Stimulated activated naive CD4-positive, alpha-beta T cell treated with Interleukin-2 at 50 U/mL for 16 hours (primary cell): Measurements from ENCODE around the gene TEPSIN.

Source experiments
- DNase-seq: peaks from one replicate; lab custom pipeline; 2025; lab: John Stamatoyannopoulos, UW

TEPSIN gene

DNA sequence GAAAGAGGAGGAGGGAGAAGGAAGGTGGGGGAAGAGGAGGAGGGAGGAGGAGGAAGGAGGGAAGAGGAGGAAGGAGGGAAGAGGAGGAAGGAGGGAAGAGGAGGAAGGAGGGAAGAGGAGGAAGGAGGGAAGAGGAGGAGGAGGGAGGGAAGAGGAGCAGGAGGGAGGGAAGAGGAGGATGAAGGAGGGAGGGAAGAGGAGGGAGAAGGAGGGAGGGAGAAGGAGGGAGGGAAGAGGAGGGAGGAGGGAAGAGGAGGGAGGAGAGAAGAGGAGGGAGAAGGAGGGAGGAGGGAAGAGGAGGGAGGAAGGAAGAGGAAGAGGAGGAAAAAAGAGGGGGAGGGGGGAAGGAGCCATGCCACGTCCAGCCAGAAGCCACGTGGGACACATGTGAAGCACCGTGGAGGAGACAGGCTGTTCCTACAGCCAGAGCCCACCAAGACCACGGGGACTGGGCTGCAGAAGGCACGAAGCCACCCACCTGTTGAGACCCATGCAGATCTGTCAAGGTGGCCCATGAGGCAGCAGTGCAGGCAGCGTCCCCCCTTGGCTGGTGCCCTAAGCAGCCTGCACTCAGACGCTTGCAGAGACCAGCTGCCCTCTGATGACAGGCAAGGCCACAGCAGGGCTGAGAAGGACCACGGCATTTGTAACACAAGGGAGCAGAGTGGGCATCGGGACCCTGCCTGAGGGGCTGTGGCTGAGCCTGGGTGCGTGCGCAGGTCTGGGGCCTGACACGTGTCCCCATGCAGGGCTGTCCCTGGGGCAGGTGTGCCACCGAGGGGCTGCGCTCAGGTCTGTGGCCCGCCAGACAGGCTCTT is 10.6 kb upstream of the TEPSIN start:
- no peak for DNase-seq

DNA sequence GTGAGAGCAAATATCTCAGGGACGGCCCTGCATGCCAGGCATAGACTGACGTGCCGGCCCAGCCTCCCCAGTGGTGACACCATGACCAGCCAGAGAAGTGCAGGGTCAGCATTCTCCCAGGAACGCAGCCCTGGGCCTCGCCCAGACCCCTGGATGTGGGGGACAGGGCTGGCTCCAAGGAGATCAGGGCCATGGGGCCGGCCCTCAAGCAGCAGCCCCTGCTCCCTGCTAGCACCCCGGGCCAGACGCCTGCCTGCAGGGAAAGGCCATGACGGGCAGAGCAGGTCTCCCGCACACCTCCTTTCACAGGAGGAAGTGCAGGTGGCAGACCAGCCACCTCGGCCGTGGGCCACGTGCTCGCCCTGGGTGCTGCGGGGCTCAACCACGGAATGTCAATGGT is 9.8 kb upstream of the TEPSIN start:
- no peak for DNase-seq

DNA sequence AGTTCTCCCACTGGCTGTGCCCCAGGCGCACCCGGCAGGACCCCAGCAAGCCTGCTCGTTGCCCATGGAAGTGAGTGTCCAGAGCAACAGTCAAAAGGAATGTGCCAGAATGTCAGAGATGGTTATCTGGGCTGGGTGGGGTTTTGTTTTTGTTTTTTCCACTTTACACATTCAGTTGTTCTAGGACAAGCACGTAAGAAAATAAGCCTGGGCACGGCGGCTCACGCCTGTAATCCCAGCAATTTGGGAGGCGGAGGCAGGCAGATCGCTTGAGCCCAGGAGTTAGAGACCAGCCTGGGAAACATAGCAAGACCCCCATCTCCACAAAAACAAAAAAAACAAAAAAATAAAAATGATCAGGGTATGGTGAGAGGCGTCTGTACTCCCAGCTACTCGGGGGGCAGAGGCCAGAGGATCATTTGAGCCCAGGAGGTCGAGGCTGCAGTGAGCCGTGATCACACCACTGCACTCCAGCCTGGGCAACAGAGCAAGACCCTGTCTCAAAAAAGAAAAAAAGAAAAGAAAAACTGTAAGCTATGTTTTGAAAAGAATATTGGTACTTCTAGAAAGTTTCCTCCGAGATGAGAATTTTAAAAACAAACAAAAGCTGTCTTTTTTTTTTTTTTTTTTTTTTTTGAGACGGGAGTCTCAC is 8.6 kb upstream of the TEPSIN start:
- DNase-seq = no peak

GRCh38 chr17:81246679-81247338 is 8.0 kb upstream of the TEPSIN start:
- no peak for DNase-seq

- DNase-seq = no peak
Observed at GRCh38 chr17:81246343-81246670, 7.5 kb upstream of the TEPSIN start.

DNA sequence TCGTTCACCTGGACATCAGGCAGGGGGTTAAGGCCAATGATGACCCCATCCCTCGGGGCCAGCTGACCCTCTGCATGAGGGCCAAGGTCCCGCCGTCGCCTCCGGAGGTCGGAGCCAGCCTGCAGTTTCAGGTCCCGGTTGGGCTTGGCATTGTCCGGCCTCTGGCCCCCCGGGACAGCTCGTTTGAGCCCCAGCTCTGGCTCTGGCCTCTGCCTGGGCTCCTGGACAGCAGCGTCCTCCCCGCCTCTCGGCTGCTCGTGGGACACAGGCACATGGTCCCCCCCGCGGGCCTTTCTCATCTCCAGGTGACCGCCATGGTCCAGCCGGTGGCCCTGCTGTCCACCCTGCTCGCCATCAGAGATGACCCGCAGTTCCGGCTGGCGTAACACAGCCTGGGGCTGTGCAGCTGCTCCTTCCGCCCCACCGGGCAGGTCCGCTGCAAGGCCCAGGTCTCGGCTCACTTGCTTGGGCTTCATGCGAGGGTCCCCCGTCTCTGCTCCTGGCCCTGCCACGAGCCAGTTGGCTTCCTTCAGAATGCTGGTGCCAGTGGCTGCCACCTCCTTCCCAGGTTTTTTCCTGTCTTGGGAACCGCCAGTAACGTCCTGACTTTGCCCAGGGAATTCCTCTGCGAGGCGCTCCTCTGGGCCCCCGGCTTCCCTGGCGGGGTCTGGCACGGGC is 6.9 kb upstream of the TEPSIN start:
- DNase-seq = no peak

- no peak for DNase-seq
Observed at GRCh38 chr17:81245024-81245664, 6.3 kb upstream of the TEPSIN start.

DNA sequence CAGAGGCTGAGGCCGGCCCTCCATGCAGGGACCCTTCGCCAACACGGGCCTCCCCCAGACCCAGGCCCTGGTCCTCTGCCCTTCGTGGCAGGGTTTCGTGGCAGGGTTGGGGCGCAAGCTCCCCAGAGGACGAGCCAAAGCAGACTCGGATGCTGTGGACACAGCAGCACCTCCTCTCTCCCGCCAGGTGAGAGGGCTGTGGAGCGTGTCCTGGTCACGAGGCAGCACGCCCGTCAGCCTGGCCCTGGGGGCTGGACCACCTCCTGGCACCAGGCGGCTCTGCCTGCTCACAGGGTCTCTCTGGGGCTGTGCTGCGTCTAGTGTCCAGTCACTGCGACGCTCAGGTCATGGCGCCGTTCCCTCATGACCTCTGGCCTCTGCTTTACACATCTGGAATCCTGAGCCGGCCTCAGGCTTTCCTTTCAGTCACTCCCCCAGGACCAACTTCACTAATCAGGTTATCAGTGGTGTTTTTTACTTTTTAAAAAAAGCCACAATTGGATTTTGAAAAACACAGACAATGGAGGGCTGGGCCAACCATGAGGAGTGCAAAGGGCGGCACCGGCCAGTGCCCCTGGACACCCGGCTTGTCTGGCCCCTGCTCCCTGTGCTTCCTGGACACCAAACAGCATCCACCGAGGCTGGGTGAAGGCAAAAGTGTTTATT is 5.6 kb upstream of the TEPSIN start:
- DNase-seq = no peak

DNA sequence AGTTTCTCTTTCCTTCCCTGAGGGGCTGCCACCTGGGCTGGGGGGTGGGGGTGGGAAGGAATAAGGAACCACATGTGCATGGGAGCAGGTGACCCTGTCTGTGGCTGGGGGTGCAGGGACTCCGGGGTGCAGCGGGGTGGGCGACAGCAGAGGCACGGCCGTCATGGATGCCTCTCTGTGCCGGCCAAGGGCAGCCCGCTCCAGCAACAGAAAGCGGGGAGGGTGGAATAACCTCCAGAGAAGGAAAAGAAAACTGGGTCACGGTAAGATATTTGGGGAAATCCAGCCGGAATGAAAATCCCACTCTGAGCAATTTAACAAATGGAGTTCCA is 4.4 kb upstream of the TEPSIN start:
- DNase-seq = no peak

DNA sequence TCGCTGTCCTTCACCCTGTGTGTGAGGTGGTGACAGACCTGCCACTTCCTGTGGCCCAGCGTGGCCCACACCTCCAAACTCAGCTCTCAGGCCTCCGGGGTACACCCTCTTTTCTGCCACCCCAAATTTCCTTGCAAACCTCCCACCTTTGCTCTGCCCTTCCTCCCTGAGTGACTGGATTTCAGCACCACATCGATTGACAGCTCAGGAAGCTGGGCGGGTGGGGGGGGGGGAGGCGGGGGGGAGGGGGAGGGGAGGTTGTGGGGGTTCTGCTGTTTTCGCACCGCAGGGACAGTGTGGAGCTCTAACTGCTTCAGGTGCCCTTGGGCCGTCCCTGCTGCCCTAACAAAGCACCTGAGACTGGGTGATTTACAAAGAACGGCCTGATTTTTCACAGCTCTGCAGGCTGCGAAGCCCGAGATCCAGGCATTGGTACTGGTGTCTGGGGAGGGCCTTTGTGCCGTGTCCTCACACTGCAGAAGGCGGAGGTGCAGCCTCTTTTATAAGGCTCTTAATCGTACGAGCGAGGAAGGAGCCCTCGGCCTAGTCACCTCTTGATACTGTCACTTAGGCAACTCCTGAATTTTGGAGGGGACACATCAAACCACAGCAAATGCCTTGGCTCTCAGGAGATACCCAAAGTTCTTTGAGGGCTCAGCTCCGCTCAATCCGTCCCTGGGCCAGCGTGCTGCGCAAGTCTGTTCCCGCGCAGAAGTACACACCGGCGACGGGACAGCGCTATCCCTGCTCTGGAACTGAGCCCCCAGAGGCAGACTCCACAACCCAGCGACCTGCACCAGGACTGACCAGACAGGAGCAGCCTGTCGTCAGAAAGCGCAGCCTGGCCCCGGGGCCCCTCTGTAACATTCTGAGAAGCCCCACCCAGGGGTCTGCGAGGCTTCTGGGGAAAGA is 3.8 kb upstream of the TEPSIN start:
- DNase-seq = no peak

DNA sequence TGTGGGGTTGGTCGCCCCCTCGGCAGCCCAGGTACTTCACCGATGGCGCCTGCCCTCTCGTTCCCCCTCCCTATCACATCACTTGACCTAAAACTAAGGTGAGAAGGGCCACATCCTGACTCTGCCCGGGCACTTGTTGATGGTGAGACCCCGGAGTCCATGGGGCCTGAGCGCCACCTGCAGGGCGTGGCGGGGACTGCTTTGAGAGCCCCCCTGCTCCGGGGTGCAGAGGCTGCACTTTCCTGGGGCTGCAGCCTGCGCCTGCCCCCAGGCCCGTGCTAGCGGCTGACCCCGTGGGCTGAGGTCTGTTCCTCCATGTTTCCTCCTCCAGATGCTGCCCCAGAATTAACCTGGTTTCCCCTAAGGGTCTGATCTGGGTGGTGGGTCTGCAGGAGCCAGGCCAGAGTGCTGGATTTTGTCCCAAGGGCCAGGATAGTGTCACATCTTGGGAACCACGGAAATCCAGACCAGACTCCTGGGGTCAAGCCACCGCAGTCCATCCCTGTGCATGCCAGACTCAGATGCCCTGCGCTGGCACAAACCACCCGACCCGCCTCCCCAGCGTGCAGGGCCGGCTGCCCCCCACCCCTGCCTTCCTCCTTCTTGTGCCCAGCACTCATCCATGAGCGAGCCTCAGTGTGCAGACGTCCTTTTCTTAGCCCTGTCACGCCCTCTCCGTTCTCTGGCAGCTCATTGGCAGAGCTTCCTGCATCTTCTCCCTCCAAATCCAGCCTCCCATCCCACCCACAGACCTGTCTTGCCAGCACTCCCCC is 3.0 kb upstream of the TEPSIN start:
- DNase-seq = peak; percentile 52

GRCh38 chr17:81241203-81241602 is 2.3 kb upstream of the TEPSIN start:
- DNase-seq = no peak

GRCh38 chr17:81240761-81241160 is 1.9 kb upstream of the TEPSIN start:
- DNase-seq = no peak

DNA sequence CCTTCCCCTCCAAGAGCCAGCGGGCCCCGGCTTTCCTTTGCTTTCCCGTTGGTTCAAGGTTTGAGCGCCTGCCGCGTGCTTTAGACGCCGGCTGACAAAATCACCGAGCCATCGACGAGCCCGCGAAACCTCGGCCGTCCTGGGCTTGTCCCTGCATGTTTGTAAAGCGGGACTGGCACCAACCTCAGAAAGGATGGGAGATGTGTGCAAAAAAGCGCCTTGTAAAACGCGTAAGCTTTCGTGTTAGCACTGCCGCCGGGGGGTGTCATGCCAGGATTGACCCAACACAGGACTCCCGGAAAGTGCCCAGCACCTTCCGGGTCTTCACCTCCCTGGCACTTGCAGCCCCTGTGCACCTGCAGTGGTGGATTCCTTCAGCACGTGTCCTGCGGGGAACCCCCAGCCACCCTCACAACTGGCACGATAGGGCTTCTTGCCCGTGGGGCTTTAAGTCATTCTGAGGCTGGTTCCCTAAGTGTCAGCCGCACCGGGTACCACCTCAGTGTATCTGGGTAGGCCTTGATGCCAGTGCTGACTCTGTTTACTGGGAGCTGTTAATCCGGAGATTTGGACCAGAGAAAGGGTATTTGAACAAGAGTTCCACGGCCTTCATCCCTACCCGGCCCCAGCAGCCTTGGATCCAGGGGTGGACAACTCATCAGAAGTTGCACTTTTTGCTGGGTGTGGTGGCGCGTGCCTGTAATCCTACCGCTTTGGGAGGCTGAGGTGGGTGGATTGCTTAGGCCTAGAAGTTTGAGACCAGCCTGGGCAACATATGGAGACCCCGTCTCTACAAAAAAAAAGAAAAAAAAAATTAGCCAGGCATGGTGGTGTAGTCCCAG is 1.1 kb upstream of the TEPSIN start:
- peak; percentile 50 for DNase-seq

GRCh38 chr17:81238490-81238814 is 403 bp downstream of the TEPSIN start:
- no peak for DNase-seq

DNA sequence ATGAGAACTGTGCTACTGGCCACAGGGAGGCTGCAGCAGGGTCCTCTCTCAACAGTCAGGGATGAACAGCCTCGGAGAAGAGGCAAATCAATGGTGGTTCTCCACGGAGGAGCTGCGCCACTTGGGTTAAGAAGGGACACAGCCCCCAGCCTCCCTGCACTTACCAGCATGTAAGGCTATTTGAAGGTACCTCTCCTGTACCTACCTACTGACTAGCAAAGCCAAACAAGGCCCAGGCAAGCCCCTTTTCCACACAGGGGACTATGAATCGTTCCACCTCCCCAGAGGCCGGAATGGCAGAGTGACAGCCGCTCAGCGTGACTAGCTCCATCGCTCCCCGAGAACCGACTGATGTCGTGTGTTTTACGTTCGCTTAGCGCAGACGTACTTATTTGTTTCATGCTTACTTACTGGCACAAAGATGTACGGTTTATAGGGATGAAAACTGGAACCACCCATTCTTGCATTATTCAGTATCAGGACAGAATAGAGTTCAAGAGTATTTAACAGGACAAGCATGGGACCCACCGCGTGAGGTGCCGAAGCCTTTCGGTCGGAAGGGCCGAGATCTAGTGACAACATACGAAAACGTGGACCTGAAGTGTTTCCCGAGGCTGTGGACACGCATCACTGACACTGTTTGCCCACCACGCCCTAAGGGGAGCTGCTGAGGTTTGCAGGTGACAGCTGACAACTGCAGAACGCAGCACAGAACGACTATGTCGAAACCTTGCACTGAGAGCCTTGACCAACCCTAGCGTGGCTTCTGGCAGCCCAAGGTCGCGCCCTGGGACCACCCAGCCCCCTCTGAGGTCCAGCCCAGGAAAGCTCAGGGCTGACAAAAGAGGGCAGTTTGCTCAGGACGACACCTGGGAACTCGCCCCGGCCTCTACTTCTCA is 1.0 kb downstream of the TEPSIN start:
- no peak for DNase-seq

- DNase-seq = no peak
Observed at GRCh38 chr17:81236784-81237183, 2.1 kb downstream of the TEPSIN start.
